ENCODE measurements around the gene C22orf42. TPM values are rescaled to one million over a fixed set of nuclear protein-coding genes. Genes with fewer than 3 reads are reported as not detected.
"Not testable (repeated sequence)": the region's sequence is repeated elsewhere in the genome, so short reads cannot be mapped to it uniquely, and the experiment has no call there.

The C22orf42 gene
- polyA plus RNA-seq, 2 of the 4 experiments (the other 2 are of a cell fraction): not detected

DNA sequence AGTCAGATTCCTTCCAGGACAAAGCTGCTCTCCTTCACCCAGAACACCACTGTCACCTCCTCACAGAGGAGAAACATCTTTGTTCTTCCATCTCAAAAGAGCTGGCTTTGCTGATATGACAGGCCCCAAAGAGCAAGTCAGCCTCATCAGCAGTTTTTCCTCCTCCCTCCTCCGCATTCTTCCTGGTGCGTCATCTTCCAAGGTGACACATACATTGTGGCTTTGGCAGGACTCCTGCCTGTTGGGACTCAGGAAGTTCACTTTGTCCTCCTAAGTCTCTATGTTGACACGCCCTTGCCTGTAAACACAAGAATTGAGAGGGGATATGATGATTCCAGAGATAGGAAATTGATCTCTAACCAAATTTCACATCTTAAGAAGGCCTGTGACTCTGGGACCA lies 23.1 kb downstream of the C22orf42 start:
- FAIRE-seq; CTCF ChIA-PET; H3K4me2 ChIP-seq; H3K4me1 ChIP-seq; POLR2A ChIA-PET; ATAC-seq; H3K27ac ChIP-seq; H3K9me3 ChIP-seq; H3K4me3 ChIP-seq; DNase-seq (ENCODE audit: low read depth in 1 of 2, low spot score in 1 of 2): not testable (repeated sequence)
- TF ChIP-seq MAFK (IDR thresholded peaks at IDR 0.05; ENCODE audit: partially characterized antibody): peak; percentile 47
- WGBS (ENCODE audit: missing lambda C conversion rate): 85% methylated on average over 3 of the region's 3 CpGs

DNA sequence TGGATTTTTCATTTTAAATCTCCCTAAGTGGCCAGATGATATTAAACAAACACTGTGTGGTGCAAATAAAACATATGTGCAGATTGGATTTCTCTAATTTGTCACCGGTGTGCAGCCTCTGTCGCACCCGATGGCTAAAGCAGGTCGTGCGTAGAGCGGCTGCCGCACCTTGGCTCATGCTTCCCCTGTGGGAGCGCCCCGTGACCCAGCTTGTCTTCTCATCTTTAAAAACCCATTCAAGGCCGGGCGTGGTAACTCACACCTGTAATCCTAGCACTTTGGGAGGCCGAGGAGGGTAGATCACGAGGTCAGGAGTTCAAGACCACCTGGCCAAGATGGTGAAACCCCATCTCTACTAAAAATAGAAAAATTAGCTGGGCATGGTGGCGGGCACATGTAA lies 24.3 kb downstream of the C22orf42 start:
- FAIRE-seq; POLR2A ChIA-PET; H3K4me2 ChIP-seq; DNase-seq (ENCODE audit: low read depth in 1 of 2, low spot score in 1 of 2); CTCF ChIA-PET; ATAC-seq; H3K4me1 ChIP-seq; H3K4me3 ChIP-seq; H3K27ac ChIP-seq; H3K9me3 ChIP-seq: not testable (repeated sequence)
- 82% methylated on average over 14 of the region's 14 CpGs for WGBS (ENCODE audit: missing lambda C conversion rate)

DNA sequence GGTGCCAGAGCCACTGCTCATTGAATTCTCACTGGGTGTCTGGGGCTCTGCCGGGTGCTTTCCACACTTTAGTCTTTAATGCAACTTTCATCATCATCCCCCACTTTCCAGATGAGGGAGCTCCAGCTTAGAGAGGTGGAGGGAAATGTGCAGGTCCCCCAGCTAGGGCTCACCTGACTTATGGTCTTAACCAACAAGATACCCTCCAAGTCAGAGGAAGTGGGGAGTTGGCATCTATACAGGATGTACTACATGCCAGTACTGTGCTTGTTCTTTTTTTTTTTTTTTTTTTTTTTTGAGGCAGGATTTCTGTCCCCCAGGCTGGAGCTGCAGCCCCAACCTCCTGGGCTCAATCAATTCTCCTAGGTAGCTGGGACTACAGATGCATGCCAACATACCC lies 26.3 kb downstream of the C22orf42 start:
- 17% methylated on average over 1 of the region's 1 CpG for WGBS (ENCODE audit: missing lambda C conversion rate)
- FAIRE-seq: no peak
- ChIA-PET POLR2A (no interaction called here), CTCF (interaction anchor here (1.0 to 2.1 kb wide), 3 partner anchors 10 to 156 kb away, joined by 3 to 8 read pairs (median 4); no protein-coding TSS in a partner anchor)
- DNase-seq (ENCODE audit: low read depth in 1 of 2, low spot score in 1 of 2): no peak
- TF ChIP-seq GATA3 (IDR thresholded peaks at IDR 0.05; ENCODE audit: borderline replicate concordance): no peak
- Histone ChIP-seq H3K9me3 (no peaks in the 10 kb centered on the region), H3K4me3 (no peak overlapping the region), H3K27ac (no peak overlapping the region), H3K4me2 (no peak overlapping the region), H3K4me1 (no peaks in the 10 kb centered on the region)
- ATAC-seq: no peak

DNA sequence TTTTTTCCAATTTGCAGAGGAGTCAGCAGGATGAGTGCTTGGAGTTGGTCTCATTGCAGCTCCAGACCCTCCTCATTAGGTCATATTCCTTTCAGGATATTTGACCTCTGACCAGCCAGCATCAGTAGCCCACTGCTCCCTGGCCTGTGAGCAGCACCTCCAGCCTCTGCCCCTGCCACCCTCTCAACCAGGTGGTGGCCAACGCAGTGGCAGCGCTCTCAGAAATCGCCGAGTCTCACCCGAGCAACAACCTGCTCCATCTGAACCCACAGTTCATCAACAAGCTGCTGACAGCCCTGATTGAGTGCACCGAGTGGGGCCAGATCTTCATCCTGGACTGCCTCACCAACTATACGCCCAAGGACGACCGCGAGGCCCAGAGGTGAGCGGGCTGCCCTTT lies 27.0 kb downstream of the C22orf42 start:
- Histone ChIP-seq H3K27ac (no peak overlapping the region), H3K4me3 (no peak overlapping the region), H3K9me3 (no peaks in the 10 kb centered on the region), H3K4me1 (no peaks in the 10 kb centered on the region), H3K4me2 (no peak overlapping the region)
- FAIRE-seq: no peak
- TF ChIP-seq CHD2 (IDR thresholded peaks at IDR 0.05; ENCODE audit: low read length, partially characterized antibody): no peak
- TF ChIP-seq RFX5 (IDR thresholded peaks at IDR 0.05): no peak
- TF ChIP-seq ZFP36 (IDR thresholded peaks at IDR 0.05; ENCODE audit: borderline replicate concordance, partially characterized antibody): no peak
- TF ChIP-seq HOXB13 (CRISPR knock-in tag; IDR thresholded peaks at IDR 0.05; ENCODE audit: low read depth): no peak
- TF ChIP-seq NR3C1 (IDR thresholded peaks at IDR 0.05): no peak
- no peak for TF ChIP-seq PHF8 (IDR thresholded peaks at IDR 0.05; ENCODE audit: borderline replicate concordance, low read depth)
- TF ChIP-seq, protein P1, sequence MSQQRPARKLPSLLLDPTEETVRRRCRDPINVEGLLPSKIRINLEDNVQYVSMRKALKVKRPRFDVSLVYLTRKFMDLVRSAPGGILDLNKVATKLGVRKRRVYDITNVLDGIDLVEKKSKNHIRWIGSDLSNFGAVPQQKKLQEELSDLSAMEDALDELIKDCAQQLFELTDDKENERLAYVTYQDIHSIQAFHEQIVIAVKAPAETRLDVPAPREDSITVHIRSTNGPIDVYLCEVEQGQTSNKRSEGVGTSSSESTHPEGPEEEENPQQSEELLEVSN (IDR thresholded peaks at IDR 0.05; ENCODE audit: borderline replicate concordance, low read depth): no peak
- DNase-seq (ENCODE audit: low read depth in 1 of 2, low spot score in 1 of 2): no peak
- WGBS (ENCODE audit: missing lambda C conversion rate): 79% methylated on average over 8 of the region's 11 CpGs
- POLR2A ChIA-PET: no interaction called here
- CTCF ChIA-PET: interaction anchor here (2.1 kb wide), 1 partner anchor 155 kb away, joined by 8 read pairs; no protein-coding TSS in a partner anchor
- ATAC-seq: no peak

DNA sequence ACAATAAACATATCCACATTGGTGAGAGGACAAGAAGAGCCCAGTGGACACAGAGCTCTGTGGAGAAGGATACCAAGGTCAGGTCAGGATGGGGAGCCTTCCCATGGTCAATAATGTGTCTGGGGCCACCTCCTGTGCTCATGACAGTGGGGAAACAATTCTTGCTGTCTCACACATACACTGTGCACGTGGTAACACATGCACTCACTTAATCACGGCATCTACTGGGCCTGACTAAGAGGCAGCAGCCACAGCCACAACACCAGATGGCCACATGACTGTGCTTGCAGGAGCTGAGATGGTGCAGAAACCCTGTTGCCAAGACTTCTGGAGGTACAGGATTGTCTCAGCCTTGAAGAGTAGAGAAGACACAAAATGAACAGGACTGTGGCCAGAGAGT lies 28.6 kb downstream of the C22orf42 start:
- FAIRE-seq: no peak
- no peak for ATAC-seq
- no CpG with 5 or more reads among the region's 2 CpGs for WGBS (ENCODE audit: missing lambda C conversion rate)

More for the DNA sequence above, 28.6 kb downstream of the C22orf42 start:
- Histone ChIP-seq H3K4me3 (no peak overlapping the region), H3K4me1 (no peaks in the 10 kb centered on the region), H3K9me3 (no peaks in the 10 kb centered on the region), H3K4me2 (no peak overlapping the region), H3K27ac (no peak overlapping the region)
- TF ChIP-seq FOSL2 (IDR thresholded peaks at IDR 0.05) (no peak), FOSL2 (CRISPR knock-in tag; IDR thresholded peaks at IDR 0.05) (no peak), RNF2 (IDR thresholded peaks at IDR 0.05; ENCODE audit: borderline replicate concordance, low read depth) (no peak), RCOR1 (IDR thresholded peaks at IDR 0.05; ENCODE audit: low read depth, low read length) (no peak), KDM5A (IDR thresholded peaks at IDR 0.05) (no peak), HOXB13 (CRISPR knock-in tag; IDR thresholded peaks at IDR 0.05; ENCODE audit: low read depth) (no peak), NR3C1 (IDR thresholded peaks at IDR 0.05) (no peak), SREBF2 (IDR thresholded peaks at IDR 0.05) (no peak), RFX5 (IDR thresholded peaks at IDR 0.05) (no peak), SMC3 (IDR thresholded peaks at IDR 0.05) (no peak), CHD2 (IDR thresholded peaks at IDR 0.05; ENCODE audit: low read length, partially characterized antibody) (no peak), BHLHE40 (IDR thresholded peaks at IDR 0.05; ENCODE audit: low read depth, low read length) (no peak), HDAC2 (IDR thresholded peaks at IDR 0.05) (no peak), CHD4 (IDR thresholded peaks at IDR 0.05; ENCODE audit: borderline replicate concordance) (no peak), POLR2A (IDR thresholded peaks at IDR 0.05; ENCODE audit: low read length) (no peak), KDM1A (IDR thresholded peaks at IDR 0.05; ENCODE audit: low read depth) (no peak)
- TF ChIP-seq, protein P1 (IDR thresholded peaks at IDR 0.05; ENCODE audit: borderline replicate concordance, low read depth): no peak
- TF ChIP-seq, protein P2, sequence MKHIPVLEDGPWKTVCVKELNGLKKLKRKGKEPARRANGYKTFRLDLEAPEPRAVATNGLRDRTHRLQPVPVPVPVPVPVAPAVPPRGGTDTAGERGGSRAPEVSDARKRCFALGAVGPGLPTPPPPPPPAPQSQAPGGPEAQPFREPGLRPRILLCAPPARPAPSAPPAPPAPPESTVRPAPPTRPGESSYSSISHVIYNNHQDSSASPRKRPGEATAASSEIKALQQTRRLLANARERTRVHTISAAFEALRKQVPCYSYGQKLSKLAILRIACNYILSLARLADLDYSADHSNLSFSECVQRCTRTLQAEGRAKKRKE (CRISPR knock-in tag; IDR thresholded peaks at IDR 0.05; ENCODE audit: low read depth): no peak
- CTCF ChIA-PET: no interaction called here
- POLR2A ChIA-PET: no interaction called here
- no peak for DNase-seq (ENCODE audit: low read depth in 1 of 2, low spot score in 1 of 2)
